ENCODE measurements around the gene PRR5L. TPM values are rescaled to one million over a fixed set of nuclear protein-coding genes. Genes with fewer than 3 reads are reported as not detected.

Gene PRR5L
- polyA plus RNA-seq, 1 of the 3 experiments (the other 2 are of a cell fraction), result 0.46 TPM

DNA sequence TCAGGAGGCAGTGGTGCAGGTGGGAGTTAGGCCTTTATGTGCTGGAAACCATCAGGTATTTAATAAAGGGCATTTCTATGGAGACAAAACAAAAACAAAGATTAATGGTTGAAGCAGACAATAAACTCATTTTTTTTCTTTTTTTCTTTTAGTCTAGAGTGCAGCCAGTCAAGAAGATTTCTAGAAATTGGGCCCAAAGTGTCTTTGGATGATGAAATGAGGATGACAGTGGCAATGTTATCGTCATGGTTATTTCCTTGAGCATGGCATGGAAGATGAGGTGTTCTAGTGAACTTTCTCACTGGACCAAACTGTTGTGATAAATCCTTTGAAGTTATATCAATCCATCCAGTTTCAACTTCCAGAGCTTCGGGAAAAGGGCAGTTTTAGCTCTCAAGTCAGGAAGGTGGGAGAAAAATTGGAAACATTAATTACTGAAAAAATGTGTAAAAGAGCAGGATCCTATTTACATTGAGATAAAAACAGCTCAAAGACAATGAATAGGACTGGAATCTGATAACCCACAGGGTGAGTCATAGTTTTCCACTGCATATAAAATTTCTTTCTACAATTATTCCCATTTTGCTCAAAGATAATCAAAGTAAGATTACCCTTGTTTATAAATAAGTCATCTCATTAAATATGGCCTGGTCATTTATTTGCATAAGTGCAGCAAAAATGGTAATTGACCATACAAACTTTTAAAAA, 33.0 kb downstream of the PRR5L start:
- no peak overlapping the region for H3K27ac ChIP-seq (ENCODE audit: low read depth in 2 of 2, low read length in 1 of 2)
- no peak overlapping the region for H3K4me2 ChIP-seq
- H2AFZ ChIP-seq (ENCODE audit: low read depth), result no peak overlapping the region
- no peaks in the 10 kb centered on the region for H3K27me3 ChIP-seq (ENCODE audit: insufficient read depth)
- no peaks in the 10 kb centered on the region for H3K9me3 ChIP-seq
- 45% methylated on average over 2 of the region's 2 CpGs for WGBS (ENCODE audit: low lambda C conversion rate)
- no peaks in the 10 kb centered on the region; a peak in 1 of 4 replicates for H3K4me1 ChIP-seq (ENCODE audit: control insufficient read depth in 1 of 2, insufficient read depth in 2 of 2, low read depth in 1 of 2, low read length in 1 of 2)
- no peak for DNase-seq
- no peak for TF ChIP-seq TAF1 (IDR thresholded peaks at IDR 0.05; ENCODE audit: borderline replicate concordance, low read depth, low read length)
- TF ChIP-seq JUND (IDR thresholded peaks at IDR 0.05), result no peak
- TF ChIP-seq, protein P1, sequence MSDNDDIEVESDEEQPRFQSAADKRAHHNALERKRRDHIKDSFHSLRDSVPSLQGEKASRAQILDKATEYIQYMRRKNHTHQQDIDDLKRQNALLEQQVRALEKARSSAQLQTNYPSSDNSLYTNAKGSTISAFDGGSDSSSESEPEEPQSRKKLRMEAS (IDR thresholded peaks at IDR 0.05; ENCODE audit: low read depth), result no peak
- no peak for TF ChIP-seq MEF2A (IDR thresholded peaks at IDR 0.05; ENCODE audit: borderline replicate concordance, low read depth)
- no peak for TF ChIP-seq GABPA (IDR thresholded peaks at IDR 0.05; ENCODE audit: low read depth)
- no peak for TF ChIP-seq MXI1 (IDR thresholded peaks at IDR 0.05; ENCODE audit: low read depth, low read length)
- no peak for TF ChIP-seq EP300 (IDR thresholded peaks at IDR 0.05; ENCODE audit: borderline replicate concordance in 1 of 2, low read depth in 1 of 2, low read length in 1 of 2)
- no peak for TF ChIP-seq EZH2phosphoT487 (IDR thresholded peaks at IDR 0.05; ENCODE audit: borderline replicate concordance, low read depth)
- no peak for TF ChIP-seq TEAD4 (IDR thresholded peaks at IDR 0.05; ENCODE audit: borderline replicate concordance, insufficient read depth)
- TF ChIP-seq, protein P2, sequence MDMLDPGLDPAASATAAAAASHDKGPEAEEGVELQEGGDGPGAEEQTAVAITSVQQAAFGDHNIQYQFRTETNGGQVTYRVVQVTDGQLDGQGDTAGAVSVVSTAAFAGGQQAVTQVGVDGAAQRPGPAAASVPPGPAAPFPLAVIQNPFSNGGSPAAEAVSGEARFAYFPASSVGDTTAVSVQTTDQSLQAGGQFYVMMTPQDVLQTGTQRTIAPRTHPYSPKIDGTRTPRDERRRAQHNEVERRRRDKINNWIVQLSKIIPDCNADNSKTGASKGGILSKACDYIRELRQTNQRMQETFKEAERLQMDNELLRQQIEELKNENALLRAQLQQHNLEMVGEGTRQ (IDR thresholded peaks at IDR 0.05; ENCODE audit: borderline replicate concordance, low read depth, low read length), result no peak
- no peak for TF ChIP-seq SIN3A (IDR thresholded peaks at IDR 0.05; ENCODE audit: borderline replicate concordance, low read depth, low read length)
- TF ChIP-seq SMC3 (IDR thresholded peaks at IDR 0.05; ENCODE audit: low read depth, low read length), result no peak
- TF ChIP-seq, protein P3, sequence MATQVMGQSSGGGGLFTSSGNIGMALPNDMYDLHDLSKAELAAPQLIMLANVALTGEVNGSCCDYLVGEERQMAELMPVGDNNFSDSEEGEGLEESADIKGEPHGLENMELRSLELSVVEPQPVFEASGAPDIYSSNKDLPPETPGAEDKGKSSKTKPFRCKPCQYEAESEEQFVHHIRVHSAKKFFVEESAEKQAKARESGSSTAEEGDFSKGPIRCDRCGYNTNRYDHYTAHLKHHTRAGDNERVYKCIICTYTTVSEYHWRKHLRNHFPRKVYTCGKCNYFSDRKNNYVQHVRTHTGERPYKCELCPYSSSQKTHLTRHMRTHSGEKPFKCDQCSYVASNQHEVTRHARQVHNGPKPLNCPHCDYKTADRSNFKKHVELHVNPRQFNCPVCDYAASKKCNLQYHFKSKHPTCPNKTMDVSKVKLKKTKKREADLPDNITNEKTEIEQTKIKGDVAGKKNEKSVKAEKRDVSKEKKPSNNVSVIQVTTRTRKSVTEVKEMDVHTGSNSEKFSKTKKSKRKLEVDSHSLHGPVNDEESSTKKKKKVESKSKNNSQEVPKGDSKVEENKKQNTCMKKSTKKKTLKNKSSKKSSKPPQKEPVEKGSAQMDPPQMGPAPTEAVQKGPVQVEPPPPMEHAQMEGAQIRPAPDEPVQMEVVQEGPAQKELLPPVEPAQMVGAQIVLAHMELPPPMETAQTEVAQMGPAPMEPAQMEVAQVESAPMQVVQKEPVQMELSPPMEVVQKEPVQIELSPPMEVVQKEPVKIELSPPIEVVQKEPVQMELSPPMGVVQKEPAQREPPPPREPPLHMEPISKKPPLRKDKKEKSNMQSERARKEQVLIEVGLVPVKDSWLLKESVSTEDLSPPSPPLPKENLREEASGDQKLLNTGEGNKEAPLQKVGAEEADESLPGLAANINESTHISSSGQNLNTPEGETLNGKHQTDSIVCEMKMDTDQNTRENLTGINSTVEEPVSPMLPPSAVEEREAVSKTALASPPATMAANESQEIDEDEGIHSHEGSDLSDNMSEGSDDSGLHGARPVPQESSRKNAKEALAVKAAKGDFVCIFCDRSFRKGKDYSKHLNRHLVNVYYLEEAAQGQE (IDR thresholded peaks at IDR 0.05; ENCODE audit: low read depth, low read length), result no peak
- TF ChIP-seq, protein P4, sequence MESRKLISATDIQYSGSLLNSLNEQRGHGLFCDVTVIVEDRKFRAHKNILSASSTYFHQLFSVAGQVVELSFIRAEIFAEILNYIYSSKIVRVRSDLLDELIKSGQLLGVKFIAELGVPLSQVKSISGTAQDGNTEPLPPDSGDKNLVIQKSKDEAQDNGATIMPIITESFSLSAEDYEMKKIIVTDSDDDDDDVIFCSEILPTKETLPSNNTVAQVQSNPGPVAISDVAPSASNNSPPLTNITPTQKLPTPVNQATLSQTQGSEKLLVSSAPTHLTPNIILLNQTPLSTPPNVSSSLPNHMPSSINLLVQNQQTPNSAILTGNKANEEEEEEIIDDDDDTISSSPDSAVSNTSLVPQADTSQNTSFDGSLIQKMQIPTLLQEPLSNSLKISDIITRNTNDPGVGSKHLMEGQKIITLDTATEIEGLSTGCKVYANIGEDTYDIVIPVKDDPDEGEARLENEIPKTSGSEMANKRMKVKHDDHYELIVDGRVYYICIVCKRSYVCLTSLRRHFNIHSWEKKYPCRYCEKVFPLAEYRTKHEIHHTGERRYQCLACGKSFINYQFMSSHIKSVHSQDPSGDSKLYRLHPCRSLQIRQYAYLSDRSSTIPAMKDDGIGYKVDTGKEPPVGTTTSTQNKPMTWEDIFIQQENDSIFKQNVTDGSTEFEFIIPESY (IDR thresholded peaks at IDR 0.05; ENCODE audit: borderline replicate concordance, low read depth), result no peak
- no peak for TF ChIP-seq RAD21 (IDR thresholded peaks at IDR 0.05; ENCODE audit: low read length)
- TF ChIP-seq, protein P5, sequence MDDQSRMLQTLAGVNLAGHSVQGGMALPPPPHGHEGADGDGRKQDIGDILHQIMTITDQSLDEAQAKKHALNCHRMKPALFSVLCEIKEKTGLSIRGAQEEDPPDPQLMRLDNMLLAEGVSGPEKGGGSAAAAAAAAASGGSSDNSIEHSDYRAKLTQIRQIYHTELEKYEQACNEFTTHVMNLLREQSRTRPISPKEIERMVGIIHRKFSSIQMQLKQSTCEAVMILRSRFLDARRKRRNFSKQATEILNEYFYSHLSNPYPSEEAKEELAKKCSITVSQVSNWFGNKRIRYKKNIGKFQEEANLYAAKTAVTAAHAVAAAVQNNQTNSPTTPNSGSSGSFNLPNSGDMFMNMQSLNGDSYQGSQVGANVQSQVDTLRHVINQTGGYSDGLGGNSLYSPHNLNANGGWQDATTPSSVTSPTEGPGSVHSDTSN (IDR thresholded peaks at IDR 0.05), result no peak
- no peaks in the 10 kb centered on the region for H3K79me2 ChIP-seq (ENCODE audit: insufficient read depth)
- H3K9me2 ChIP-seq, result no peaks in the 10 kb centered on the region
- no peaks in the 10 kb centered on the region for H3K36me3 ChIP-seq (replicated peaks in 1 of 2; ENCODE audit: control insufficient read depth in 1 of 2, insufficient read depth in 2 of 2, low read length in 1 of 2)
- H3K9ac ChIP-seq, result no peak overlapping the region
- H3F3A ChIP-seq (replicated peaks; ENCODE audit: insufficient read depth), result no peaks in the 10 kb centered on the region
- H4K20me1 ChIP-seq (ENCODE audit: insufficient read depth), result no peaks in the 10 kb centered on the region
- ChIA-PET CTCF (interaction anchor here (1.3 kb wide), 2 partner anchors 12 to 149 kb away, joined by 3 to 4 read pairs; no protein-coding TSS in a partner anchor), POLR2A (no interaction called here)
- H3K4me3 ChIP-seq (ENCODE audit: low read depth in 2 of 2, low read length in 1 of 2), result no peak overlapping the region

All from SK-N-SH (cell line).